ENCODE results near the gene USP28.
"Not testable (repeated sequence)": the region's sequence is repeated elsewhere in the genome, so short reads cannot be mapped to it uniquely, and the experiment has no call there.

The USP28 gene

GRCh38 chr11:113835306-113835705 is 40.1 kb downstream of the USP28 start:
- DNase-seq (ENCODE audit: low read depth): no peak

- DNase-seq (ENCODE audit: low read depth): no peak
Observed at GRCh38 chr11:113833151-113833550, 42.2 kb downstream of the USP28 start.

GRCh38 chr11:113831314-113831713 is 44.1 kb downstream of the USP28 start:
- no peak for DNase-seq (ENCODE audit: low read depth)

- DNase-seq (ENCODE audit: low read depth): no peak
Observed at GRCh38 chr11:113829751-113830150, 45.6 kb downstream of the USP28 start.

GRCh38 chr11:113828191-113828590 is 47.2 kb downstream of the USP28 start:
- no peak for DNase-seq (ENCODE audit: low read depth)

- DNase-seq (ENCODE audit: low read depth): no peak
Observed at GRCh38 chr11:113827477-113827876, 47.9 kb downstream of the USP28 start.

GRCh38 chr11:113818426-113818825 is 56.9 kb downstream of the USP28 start:
- no peak for DNase-seq (ENCODE audit: low read depth)

GRCh38 chr11:113817626-113818025 is 57.7 kb downstream of the USP28 start:
- no peak for DNase-seq (ENCODE audit: low read depth)

- no peak for DNase-seq (ENCODE audit: low read depth)
Observed at GRCh38 chr11:113817162-113817561, 58.2 kb downstream of the USP28 start.

GRCh38 chr11:113814181-113814580 is 61.2 kb downstream of the USP28 start:
- no peak for DNase-seq (ENCODE audit: low read depth)

GRCh38 chr11:113808931-113809330 is 66.4 kb downstream of the USP28 start:
- no peak for DNase-seq (ENCODE audit: low read depth)

GRCh38 chr11:113806406-113806805 is 69.0 kb downstream of the USP28 start:
- no peak for DNase-seq (ENCODE audit: low read depth)

- no peak for DNase-seq (ENCODE audit: low read depth)
Observed at GRCh38 chr11:113805640-113806039, 69.7 kb downstream of the USP28 start.

- DNase-seq (ENCODE audit: low read depth): no peak
Observed at GRCh38 chr11:113802621-113803020, 72.8 kb downstream of the USP28 start.

- DNase-seq (ENCODE audit: low read depth): no peak
Observed at GRCh38 chr11:113796663-113797259, 78.6 kb downstream of the USP28 start.

- DNase-seq (ENCODE audit: low read depth): no peak
Observed at GRCh38 chr11:113789675-113790320, 85.6 kb downstream of the USP28 start.

- not testable (repeated sequence) for DNase-seq (ENCODE audit: low read depth)
Observed at GRCh38 chr11:113789016-113789415, 86.4 kb downstream of the USP28 start.

GRCh38 chr11:113782134-113782533 is 93.2 kb downstream of the USP28 start:
- no peak for DNase-seq (ENCODE audit: low read depth)

- no peak for DNase-seq (ENCODE audit: low read depth)
Observed at GRCh38 chr11:113781682-113782081, 93.7 kb downstream of the USP28 start.

GRCh38 chr11:113779496-113779895 is 95.9 kb downstream of the USP28 start, which contains the start of gene CLDN25:
TSS of gene CLDN25 (plus strand) at chr11:113779796. CDS start at chr11:113779796, 0 bp downstream.
- no peak for DNase-seq (ENCODE audit: low read depth)

GRCh38 chr11:113778111-113778910 is 97.1 kb downstream of the USP28 start:
- no peak for DNase-seq (ENCODE audit: low read depth)

GRCh38 chr11:113774174-113774503 is 101.2 kb downstream of the USP28 start:
- no peak for DNase-seq (ENCODE audit: low read depth)
